ENCODE measurements around the gene OR2T12.
"Not testable (repeated sequence)": the region's sequence is repeated elsewhere in the genome, so short reads cannot be mapped to it uniquely, and the experiment has no call there.

The OR2T12 gene, protein sequence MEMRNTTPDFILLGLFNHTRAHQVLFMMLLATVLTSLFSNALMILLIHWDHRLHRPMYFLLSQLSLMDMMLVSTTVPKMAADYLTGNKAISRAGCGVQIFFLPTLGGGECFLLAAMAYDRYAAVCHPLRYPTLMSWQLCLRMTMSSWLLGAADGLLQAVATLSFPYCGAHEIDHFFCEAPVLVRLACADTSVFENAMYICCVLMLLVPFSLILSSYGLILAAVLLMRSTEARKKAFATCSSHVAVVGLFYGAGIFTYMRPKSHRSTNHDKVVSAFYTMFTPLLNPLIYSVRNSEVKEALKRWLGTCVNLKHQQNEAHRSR

DNA sequence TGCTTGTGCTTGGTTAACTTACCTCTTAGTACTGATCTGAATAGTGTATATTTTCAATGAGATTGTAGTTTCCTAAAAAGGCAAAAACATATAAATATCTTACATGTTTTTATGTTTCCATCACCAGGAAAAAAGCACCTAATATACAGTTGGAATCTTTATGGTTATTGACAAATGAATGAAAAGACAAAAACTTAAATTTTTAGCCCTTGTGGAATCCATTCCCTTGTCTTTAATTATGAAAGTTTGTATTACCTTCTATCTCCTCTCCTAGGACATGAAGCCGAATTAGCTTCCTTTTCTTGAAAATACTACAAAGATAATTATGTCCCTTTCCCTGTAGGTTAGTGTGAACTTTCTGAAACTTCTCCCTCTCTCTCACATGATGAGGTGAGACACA, at the start of gene OR2T12:
TSS of gene OR2T12 (minus strand) at position 101 of the 400 bp plus-strand sequence. CDS start 7,846 bp downstream, outside the sequence.
- Mint-ChIP-seq H3K4me3 (no peak within 1 kb of the TSS), H3K27me3 (no peaks in the 10 kb centered on the region), H3K27ac (no peak within 1 kb of the TSS), H3K9me3 (no peaks in the 10 kb centered on the region), H3K4me1 (no peaks in the 10 kb centered on the region), H3K36me3 (no peaks in the 10 kb centered on the region)
- no peak for ATAC-seq

DNA sequence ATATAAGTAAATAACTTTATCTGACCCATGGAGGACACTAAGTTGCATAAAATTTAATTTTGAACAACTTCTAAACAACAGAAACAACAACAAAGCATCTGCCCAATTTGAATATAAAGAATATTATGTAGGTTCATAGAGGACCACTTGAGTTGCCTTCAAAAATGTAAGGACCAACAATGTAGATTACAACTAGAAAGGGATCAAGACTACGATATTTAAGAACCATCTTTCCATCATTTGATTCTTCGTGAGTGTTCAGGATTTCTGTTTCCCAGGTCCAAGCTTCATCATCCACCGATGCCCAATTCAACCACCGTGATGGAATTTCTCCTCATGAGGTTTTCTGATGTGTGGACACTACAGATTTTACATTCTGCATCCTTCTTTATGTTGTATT, 45.3 kb upstream of the OR2T12 start, which contains the start of gene OR14C36:
TSS of gene OR14C36 (plus strand) at position 301 of the 400 bp plus-strand sequence. CDS start at position 301, 0 bp downstream.
- no peaks in the 10 kb centered on the region for H3K27me3 Mint-ChIP-seq
- no peaks in the 10 kb centered on the region for H3K36me3 Mint-ChIP-seq
- ATAC-seq: no peak
- H3K27ac Mint-ChIP-seq: no peak within 1 kb of the TSS
- no peak within 1 kb of the TSS for H3K4me3 Mint-ChIP-seq
- no peaks in the 10 kb centered on the region for H3K4me1 Mint-ChIP-seq
- H3K9me3 Mint-ChIP-seq: no peaks in the 10 kb centered on the region

DNA sequence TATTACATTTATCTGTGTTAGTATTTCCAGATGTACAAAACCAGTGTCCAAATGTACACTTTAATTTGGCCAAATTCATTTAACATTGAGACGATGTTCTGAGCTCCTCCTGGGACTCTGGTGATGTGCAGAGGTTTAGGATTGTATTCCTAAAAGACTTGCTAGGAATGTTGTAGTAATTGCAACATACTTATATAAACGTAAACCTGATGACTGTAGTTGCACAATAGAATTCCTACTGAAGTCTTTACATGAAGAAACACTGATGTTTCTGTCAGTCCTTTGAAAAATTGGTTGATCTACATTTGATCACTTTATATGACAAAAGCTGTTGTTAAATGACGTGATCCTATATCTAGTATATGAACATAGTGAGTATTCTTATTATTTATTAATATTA, 40.2 kb upstream of the OR2T12 start:
- Mint-ChIP-seq H3K27ac (no peak overlapping the region), H3K36me3 (no peaks in the 10 kb centered on the region), H3K4me3 (no peak overlapping the region), H3K4me1 (no peaks in the 10 kb centered on the region), H3K27me3 (no peaks in the 10 kb centered on the region), H3K9me3 (no peaks in the 10 kb centered on the region)
- ATAC-seq: no peak

DNA sequence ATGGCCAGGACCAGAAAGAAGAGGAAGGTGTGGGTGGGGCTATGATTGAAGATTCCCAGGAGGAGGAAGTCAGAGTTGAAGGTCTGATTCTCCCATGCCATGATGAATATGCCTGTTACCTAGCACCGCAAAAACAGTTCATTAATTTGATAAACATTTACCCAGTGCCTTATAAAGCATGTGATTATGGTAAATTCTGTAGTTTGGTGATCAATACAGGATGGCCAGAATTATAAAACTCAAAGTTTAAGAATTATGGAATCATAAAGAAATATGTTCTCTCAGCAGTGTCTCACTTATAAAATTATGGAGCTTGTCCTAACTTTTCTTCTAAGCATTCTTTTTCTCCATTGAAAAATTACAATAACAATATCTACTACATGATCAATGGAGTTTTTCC, 21.2 kb upstream of the OR2T12 start, which contains the start of gene OR2M7:
TSS of gene OR2M7 (minus strand) at position 101 of the 400 bp plus-strand sequence. CDS start at position 101, 0 bp downstream.
- Mint-ChIP-seq H3K36me3 (no peaks in the 10 kb centered on the region), H3K27me3 (peaks cover 28% of the 10 kb centered on the region), H3K4me3 (no peak within 1 kb of the TSS), H3K9me3 (no peaks in the 10 kb centered on the region), H3K27ac (no peak within 1 kb of the TSS), H3K4me1 (no peaks in the 10 kb centered on the region)
- ATAC-seq: no peak

DNA sequence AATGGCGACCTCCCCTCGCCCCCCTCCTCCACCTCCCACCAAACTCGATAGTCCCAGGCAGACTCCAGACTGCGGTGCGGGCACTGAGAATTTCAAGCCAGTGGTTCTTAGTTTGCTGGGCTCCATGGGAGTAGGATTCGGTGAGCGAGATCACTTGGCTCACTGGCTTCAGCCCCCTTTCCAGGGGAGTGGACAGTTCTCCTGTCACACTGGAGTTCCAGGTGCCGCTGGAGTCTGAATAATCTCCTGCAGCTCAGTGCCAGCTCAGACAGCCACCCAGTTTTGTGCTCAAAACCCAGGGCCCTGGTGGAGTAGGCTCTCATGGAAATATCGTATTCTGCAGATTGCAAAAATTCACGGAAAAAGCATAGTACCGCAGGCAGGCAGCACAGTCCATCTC, 13.6 kb upstream of the OR2T12 start:
- Mint-ChIP-seq H3K4me1 (no peaks in the 10 kb centered on the region), H3K4me3 (no peak overlapping the region), H3K36me3 (no peaks in the 10 kb centered on the region), H3K9me3 (peaks cover 18% of the 10 kb centered on the region), H3K27me3 (peaks cover 65% of the 10 kb centered on the region), H3K27ac (no peak overlapping the region)
- no peak for ATAC-seq

DNA sequence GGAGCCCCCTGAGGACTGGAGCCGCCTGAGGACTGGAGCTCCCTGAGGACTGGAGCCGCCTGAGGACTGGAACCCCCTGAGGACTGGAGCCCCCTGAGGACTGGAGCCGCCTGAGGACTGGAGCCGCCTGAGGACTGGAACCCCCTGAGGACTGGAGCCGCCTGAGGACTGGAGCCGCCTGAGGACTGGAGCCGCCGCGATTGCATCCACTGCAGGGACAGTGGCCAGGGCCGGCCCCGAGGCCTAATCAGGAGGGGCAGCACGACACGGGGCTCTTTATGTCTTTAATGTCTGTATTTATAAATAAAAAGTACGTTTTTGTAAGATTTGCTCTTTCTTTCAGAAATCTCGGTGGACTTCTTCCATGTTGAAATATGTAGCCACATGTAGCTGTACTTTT, 3.5 kb upstream of the OR2T12 start:
- ATAC-seq, H3K36me3 Mint-ChIP-seq, H3K9me3 Mint-ChIP-seq, H3K4me1 Mint-ChIP-seq, H3K4me3 Mint-ChIP-seq, H3K27ac Mint-ChIP-seq, H3K27me3 Mint-ChIP-seq: not testable (repeated sequence)

DNA sequence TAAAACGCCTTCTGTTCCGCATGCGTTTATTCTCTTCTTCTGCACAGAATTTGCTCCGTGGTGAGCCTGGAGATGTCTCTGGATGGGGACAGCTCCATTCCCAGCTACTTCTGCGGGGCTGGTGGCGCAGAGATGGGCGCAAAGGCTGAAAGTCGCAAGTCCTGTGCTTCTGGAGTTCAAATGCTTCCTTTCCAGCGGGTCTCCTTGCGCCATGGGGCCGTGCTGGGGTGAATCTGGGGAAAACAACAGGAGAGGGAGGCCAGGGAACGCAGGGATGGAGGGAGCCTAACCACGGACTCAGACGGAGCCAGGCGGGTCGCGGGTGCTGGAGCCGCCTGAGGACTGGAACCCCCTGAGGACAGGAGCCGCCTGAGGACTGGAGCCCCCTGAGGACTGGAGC, 2.9 kb upstream of the OR2T12 start:
- Mint-ChIP-seq H3K27ac (no peak overlapping the region), H3K27me3 (no peaks in the 10 kb centered on the region), H3K9me3 (no peaks in the 10 kb centered on the region), H3K4me3 (no peak overlapping the region), H3K4me1 (no peaks in the 10 kb centered on the region), H3K36me3 (no peaks in the 10 kb centered on the region)
- no peak for ATAC-seq

DNA sequence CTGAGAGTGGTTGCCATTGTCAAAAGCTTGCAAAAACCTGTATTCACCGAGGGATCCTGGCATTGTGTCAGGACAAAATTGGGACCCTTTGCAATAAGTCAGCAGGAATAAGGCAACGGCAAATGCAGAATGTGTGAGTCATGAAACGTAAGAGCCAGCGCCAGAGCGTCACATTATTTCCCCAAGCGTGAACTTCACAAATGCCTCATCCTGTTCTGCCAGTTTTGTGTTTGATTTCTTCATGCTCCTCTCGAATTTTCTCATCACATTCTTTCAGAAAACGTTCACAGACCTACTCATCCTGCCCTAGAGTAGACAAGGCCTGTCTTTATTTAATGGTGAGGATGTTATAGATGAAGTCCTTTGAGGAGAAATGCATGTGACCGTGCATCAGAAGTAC, 2.4 kb upstream of the OR2T12 start:
- H3K4me3 Mint-ChIP-seq, ATAC-seq, H3K4me1 Mint-ChIP-seq: not testable (repeated sequence)

DNA sequence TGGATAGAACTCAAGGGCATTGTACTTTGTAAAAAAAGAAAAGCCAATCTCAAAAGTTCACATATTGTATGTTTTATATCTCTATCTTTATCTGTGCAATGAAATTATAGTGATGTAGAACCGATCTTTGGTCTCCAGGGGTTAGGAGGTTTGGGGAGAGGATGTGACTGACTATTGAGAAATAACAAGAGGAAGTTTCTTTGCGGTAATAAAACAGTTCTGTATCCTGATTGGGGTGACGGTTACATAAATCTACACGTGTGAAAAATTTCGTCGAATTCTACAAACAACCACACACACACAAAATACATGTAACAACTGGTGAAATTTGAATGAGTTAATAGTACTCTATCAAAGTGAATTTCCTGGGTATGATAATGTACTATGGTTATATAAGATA, 14.8 kb downstream of the OR2T12 start:
- Mint-ChIP-seq H3K27me3 (no peaks in the 10 kb centered on the region), H3K9me3 (no peaks in the 10 kb centered on the region), H3K36me3 (no peaks in the 10 kb centered on the region), H3K4me3 (no peak overlapping the region), H3K27ac (no peak overlapping the region), H3K4me1 (no peaks in the 10 kb centered on the region)
- no peak for ATAC-seq

More for the DNA sequence above, 2.4 kb upstream of the OR2T12 start:
- H3K27ac Mint-ChIP-seq, H3K36me3 Mint-ChIP-seq, H3K9me3 Mint-ChIP-seq, H3K27me3 Mint-ChIP-seq: not testable (repeated sequence)

DNA sequence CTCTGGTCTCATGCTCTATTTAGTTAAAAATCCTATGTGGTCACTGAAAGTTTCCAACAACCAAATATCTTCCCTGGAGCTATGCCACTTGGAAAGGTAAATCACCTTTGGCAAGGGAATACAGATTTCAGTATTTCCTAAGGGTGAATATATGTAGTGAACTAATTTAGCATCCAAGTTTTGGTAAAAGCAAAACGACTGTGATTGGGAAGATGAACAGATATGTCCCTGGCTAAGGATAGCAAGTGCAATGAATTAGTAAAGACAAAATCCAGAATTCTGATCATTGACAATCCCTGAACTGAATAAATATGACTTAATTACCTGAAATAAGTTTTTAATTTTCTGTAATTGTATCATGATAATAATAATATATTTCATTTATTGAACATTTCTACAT, 25.3 kb downstream of the OR2T12 start, which contains the start of gene OR2T33:
TSS of gene OR2T33 (minus strand) at position 101 of the 400 bp plus-strand sequence. CDS start 4,162 bp downstream, outside the sequence.
- Mint-ChIP-seq H3K4me3 (no peak within 1 kb of the TSS), H3K9me3 (peaks cover 3% of the 10 kb centered on the region), H3K36me3 (no peaks in the 10 kb centered on the region), H3K27me3 (no peaks in the 10 kb centered on the region), H3K4me1 (no peaks in the 10 kb centered on the region), H3K27ac (no peak within 1 kb of the TSS)
- ATAC-seq: no peak

DNA sequence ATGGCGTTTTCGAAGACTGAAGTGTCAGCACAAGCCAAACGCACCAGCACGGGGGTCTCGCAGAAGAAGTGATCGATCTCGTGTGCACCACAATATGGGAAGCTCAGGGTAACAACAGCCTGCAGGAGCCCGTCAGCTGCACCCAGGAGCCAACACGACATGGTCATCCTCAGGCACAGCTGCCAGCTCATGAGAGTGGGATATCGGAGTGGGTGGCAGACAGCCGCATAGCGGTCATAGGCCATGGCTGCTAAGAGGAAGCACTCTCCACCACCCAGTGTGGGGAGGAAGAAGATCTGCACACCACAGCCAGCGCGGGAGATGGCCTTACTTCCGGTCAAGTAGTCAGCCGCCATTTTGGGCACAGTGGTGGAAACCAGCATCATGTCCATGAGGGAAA, 30.0 kb downstream of the OR2T12 start:
- H3K4me1 Mint-ChIP-seq, H3K27me3 Mint-ChIP-seq, H3K4me3 Mint-ChIP-seq, H3K27ac Mint-ChIP-seq, H3K9me3 Mint-ChIP-seq, H3K36me3 Mint-ChIP-seq: not testable (repeated sequence)
- peak; percentile 20 for ATAC-seq

DNA sequence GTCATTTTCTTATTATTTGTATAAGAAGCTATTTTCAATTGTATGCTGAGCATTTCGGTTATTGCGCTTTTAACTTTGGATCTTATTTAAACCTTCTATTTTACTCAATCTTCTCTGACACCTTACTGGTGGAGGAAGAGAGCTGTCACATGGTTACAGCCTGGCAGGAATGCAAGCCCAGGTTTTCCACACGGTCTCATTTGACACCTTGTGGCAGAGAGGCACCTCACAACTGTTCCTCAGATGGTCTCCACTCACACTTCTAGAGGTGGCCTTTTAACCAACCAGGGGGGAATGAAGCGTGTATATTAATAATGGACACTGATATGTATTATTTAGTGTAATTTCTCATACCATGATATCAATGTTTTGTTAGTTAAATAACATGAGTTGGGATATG, 35.0 kb downstream of the OR2T12 start:
- Mint-ChIP-seq H3K4me3 (no peak overlapping the region), H3K4me1 (no peaks in the 10 kb centered on the region), H3K27me3 (peaks cover 8% of the 10 kb centered on the region), H3K9me3 (peaks cover 13% of the 10 kb centered on the region), H3K27ac (no peak overlapping the region), H3K36me3 (no peaks in the 10 kb centered on the region)
- ATAC-seq: no peak

DNA sequence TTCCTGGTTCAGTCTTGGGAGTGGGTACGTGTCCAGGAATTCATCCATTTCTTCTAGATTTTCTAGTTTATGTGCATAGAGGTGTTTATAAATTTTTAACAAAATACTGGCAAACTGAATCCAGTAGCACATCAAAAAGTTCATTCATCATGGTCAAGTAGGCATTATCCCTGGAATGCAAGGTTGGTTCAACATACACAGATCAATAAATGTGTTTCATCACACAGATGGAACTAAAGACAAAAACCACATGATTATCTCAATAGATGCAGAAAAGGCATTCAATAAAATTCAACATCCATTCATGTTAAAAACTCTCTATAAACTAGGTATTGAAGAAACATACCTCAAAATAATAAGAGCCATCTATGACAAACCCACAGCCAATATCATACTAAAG, 43.9 kb downstream of the OR2T12 start:
- H3K27me3 Mint-ChIP-seq, H3K27ac Mint-ChIP-seq, H3K4me3 Mint-ChIP-seq, H3K4me1 Mint-ChIP-seq, H3K36me3 Mint-ChIP-seq, ATAC-seq: not testable (repeated sequence)
- peaks cover 30% of the 10 kb centered on the region for H3K9me3 Mint-ChIP-seq

DNA sequence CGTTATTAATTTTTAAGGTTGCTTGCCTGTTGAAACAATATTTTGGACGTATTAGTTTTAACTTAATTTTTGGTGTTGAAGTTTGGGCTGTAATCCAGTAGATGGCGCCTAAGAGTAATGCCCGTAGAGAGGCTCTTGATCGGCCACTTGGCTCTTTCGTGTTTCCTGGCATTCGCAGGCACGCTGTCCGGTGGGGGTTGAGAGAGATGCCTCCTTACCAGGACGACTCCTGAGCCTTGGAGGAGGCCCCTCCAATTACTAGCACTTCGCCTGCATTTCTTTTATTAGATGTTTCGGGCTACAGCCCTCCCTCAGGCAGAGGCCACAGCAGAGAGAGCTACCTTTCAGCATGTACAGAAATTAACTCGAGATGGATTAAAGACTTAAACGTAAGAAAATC, 60.0 kb downstream of the OR2T12 start:
- Mint-ChIP-seq H3K9me3 (no peaks in the 10 kb centered on the region), H3K27me3 (peaks cover 27% of the 10 kb centered on the region), H3K4me3 (peak overlapping the region; percentile 41), H3K36me3 (no peaks in the 10 kb centered on the region), H3K4me1 (peaks cover 6% of the 10 kb centered on the region), H3K27ac (no peak overlapping the region)
- no peak for ATAC-seq
